A549 (cell line): ENCODE measurements around the gene MSI2.

Experiments
- BHLHE40 ChIP-seq: IDR thresholded peaks from 2 replicates; pipeline ENCODE4 v1.6.1; 2012; ENCODE audit warnings: low read depth, low read length, inconsistent platforms
- JUN ChIP-seq, 2 experiments: fragments of >200 bp; sonication (Bioruptor Twin); formaldehyde crosslinking; IDR thresholded peaks; 2 replicates in 1 of 2; 3 replicates in 1 of 2; pipeline ENCODE4 v1.6.1; 2016 to 2017
- JUNB ChIP-seq: fragments of >200 bp; sonication (Bioruptor Twin); formaldehyde crosslinking; IDR thresholded peaks from 2 replicates; pipeline ENCODE4 v1.6.1; 2016
- POLR2A ChIP-seq: IDR thresholded peaks from 2 replicates; pipeline ENCODE4 v1.6.1; 2012; ENCODE audit warnings: mild to moderate bottlenecking, low read length
- POLR2AphosphoS2 ChIP-seq: conservative IDR thresholded peaks from 2 replicates; pipeline ENCODE4 v1.6.1; 2012; ENCODE audit warnings: low read length, improper control_type of control experiment, inconsistent platforms
- RCOR1 ChIP-seq: fragments of 150-350 bp; IDR thresholded peaks from 2 replicates; pipeline ENCODE4 v1.6.1; 2014; ENCODE audit warnings: antibody characterized with exemption, low read length, low read depth
- TF ChIP-seq, protein P1 (sequence below): fragments of >200 bp; sonication (Bioruptor Twin); formaldehyde crosslinking; IDR thresholded peaks from 3 replicates; pipeline ENCODE4 v1.6.1; 2016
- TF ChIP-seq, protein P2 (sequence below): fragments of >200 bp; sonication (Bioruptor Twin); formaldehyde crosslinking; IDR thresholded peaks from 3 replicates; pipeline ENCODE4 v1.5.1; 2016

DNA sequence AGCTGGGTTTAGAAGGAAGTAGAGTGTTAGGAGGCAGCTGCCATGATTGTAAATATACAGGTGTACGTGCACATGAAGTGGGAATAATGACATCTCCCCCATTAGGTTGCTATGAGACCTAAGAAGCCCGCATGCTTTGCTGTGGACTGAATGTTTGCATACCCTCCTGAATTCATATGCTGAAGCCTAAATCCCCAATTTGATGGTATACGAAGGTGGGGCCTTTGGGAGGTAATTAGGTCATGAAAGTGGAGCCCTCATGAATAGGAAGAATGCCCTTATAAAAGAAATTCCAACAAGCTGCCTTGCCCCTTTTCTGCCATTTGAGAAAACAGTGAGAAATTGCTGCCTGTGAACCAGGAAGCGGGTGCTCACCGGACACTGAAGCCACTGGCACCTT lies 444.8 kb downstream of the MSI2 start:
- TF ChIP-seq, protein P1, sequence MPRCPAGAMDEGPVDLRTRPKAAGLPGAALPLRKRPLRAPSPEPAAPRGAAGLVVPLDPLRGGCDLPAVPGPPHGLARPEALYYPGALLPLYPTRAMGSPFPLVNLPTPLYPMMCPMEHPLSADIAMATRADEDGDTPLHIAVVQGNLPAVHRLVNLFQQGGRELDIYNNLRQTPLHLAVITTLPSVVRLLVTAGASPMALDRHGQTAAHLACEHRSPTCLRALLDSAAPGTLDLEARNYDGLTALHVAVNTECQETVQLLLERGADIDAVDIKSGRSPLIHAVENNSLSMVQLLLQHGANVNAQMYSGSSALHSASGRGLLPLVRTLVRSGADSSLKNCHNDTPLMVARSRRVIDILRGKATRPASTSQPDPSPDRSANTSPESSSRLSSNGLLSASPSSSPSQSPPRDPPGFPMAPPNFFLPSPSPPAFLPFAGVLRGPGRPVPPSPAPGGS: no peak
- TF ChIP-seq POLR2A (no peak), RCOR1 (no peak), POLR2AphosphoS2 (no peak), BHLHE40 (no peak), JUN (IDR thresholded peaks at IDR 0.05) (no peak), JUNB (no peak)
- TF ChIP-seq, protein P2, sequence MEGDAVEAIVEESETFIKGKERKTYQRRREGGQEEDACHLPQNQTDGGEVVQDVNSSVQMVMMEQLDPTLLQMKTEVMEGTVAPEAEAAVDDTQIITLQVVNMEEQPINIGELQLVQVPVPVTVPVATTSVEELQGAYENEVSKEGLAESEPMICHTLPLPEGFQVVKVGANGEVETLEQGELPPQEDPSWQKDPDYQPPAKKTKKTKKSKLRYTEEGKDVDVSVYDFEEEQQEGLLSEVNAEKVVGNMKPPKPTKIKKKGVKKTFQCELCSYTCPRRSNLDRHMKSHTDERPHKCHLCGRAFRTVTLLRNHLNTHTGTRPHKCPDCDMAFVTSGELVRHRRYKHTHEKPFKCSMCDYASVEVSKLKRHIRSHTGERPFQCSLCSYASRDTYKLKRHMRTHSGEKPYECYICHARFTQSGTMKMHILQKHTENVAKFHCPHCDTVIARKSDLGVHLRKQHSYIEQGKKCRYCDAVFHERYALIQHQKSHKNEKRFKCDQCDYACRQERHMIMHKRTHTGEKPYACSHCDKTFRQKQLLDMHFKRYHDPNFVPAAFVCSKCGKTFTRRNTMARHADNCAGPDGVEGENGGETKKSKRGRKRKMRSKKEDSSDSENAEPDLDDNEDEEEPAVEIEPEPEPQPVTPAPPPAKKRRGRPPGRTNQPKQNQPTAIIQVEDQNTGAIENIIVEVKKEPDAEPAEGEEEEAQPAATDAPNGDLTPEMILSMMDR: no peak
